Osteocyte (in vitro differentiated cells): ENCODE results near the gene PGS1. TPM values are rescaled to one million over a fixed set of nuclear protein-coding genes. Genes with fewer than 3 reads are reported as not detected.

Experiments used
- DNase-seq: peaks from one replicate; pipeline ENCODE4 v3.0.0; 2021; ENCODE audit warnings: mixed read lengths; ENCODE audit not compliant: unreplicated experiment; ENCODE audit errors: extremely low spot score
- H3K27ac Mint-ChIP-seq: one replicate; pipeline ENCODE4 v1.8.0; 2021; ENCODE audit warnings: mild to moderate bottlenecking, mixed read lengths; ENCODE audit not compliant: unreplicated experiment
- H3K27me3 Mint-ChIP-seq: one replicate; pipeline ENCODE4 v1.8.0; 2021; ENCODE audit warnings: mixed read lengths; ENCODE audit not compliant: unreplicated experiment
- H3K36me3 Mint-ChIP-seq: one replicate; pipeline ENCODE4 v1.8.0; 2021; ENCODE audit warnings: mixed read lengths; ENCODE audit not compliant: unreplicated experiment
- H3K4me1 Mint-ChIP-seq: one replicate; pipeline ENCODE4 v1.8.0; 2021; ENCODE audit warnings: mixed read lengths; ENCODE audit not compliant: unreplicated experiment
- H3K4me3 Mint-ChIP-seq: one replicate; pipeline ENCODE4 v1.8.0; 2021; ENCODE audit warnings: mild to moderate bottlenecking, moderate library complexity, mixed read lengths; ENCODE audit not compliant: unreplicated experiment
- H3K9me3 Mint-ChIP-seq: one replicate; pipeline ENCODE4 v1.8.0; 2021; ENCODE audit warnings: mixed read lengths; ENCODE audit not compliant: unreplicated experiment
- CTCF ChIP-seq: fragments of 200-600 bp; sonication (generic); IDR thresholded peaks from 2 replicates; pipeline ENCODE4 v1.5.0; 2021; ENCODE audit warnings: antibody characterized with exemption, mild to moderate bottlenecking, moderate library complexity
- total RNA-seq: library from RNA; stranded (reverse); gene quantifications from 2 replicates; pipeline ENCODE4 v1.2.1, GENCODE V29; 2021

The PGS1 gene
- total RNA-seq, 1 donor from 2014 or later: 53.0 TPM

DNA sequence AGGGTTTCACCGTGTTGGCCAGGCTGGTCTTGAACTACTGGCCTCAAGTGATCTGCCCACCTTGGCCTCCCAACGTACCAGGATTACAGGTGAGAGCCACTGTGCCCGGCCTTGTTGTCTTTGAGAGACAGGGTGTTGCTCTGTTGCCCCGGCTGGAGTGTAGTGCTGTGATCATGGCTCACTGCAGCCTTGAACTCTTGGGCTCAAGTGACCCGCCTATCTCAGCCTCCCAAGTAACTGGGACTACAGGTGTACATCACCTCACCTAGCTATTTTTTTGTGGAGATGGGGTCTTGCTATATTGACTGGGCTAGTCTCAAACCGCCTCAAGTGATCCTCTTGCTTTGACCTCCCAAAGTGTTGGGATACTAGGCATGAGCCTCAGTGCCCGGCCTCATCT is 68.4 kb downstream of the PGS1 start:
- H3K4me1 Mint-ChIP-seq: no peaks in the 10 kb centered on the region
- TF ChIP-seq CTCF: no peak
- DNase-seq: no peak
- H3K4me3 Mint-ChIP-seq: no peak overlapping the region
- no peaks in the 10 kb centered on the region for H3K36me3 Mint-ChIP-seq
- no peak overlapping the region for H3K27ac Mint-ChIP-seq
- H3K27me3 Mint-ChIP-seq: peaks cover 2% of the 10 kb centered on the region
- no peaks in the 10 kb centered on the region for H3K9me3 Mint-ChIP-seq

GRCh38 chr17:78448356-78448993 is 70.0 kb downstream of the PGS1 start:
- peak; percentile 17 for TF ChIP-seq CTCF

GRCh38 chr17:78449983-78450595 is 71.6 kb downstream of the PGS1 start:
- DNase-seq: no peak
- no peak for TF ChIP-seq CTCF
- no peaks in the 10 kb centered on the region for H3K9me3 Mint-ChIP-seq
- H3K27ac Mint-ChIP-seq: no peak overlapping the region
- H3K27me3 Mint-ChIP-seq: no peaks in the 10 kb centered on the region
- H3K4me1 Mint-ChIP-seq: no peaks in the 10 kb centered on the region
- no peaks in the 10 kb centered on the region for H3K36me3 Mint-ChIP-seq
- H3K4me3 Mint-ChIP-seq: no peak overlapping the region

More at GRCh38 chr17:78448356-78448993, 70.0 kb downstream of the PGS1 start:
- Mint-ChIP-seq H3K36me3 (no peaks in the 10 kb centered on the region), H3K27me3 (peaks cover 2% of the 10 kb centered on the region), H3K27ac (no peak overlapping the region), H3K4me3 (no peak overlapping the region), H3K4me1 (no peaks in the 10 kb centered on the region), H3K9me3 (no peaks in the 10 kb centered on the region)
- DNase-seq: no peak

DNA sequence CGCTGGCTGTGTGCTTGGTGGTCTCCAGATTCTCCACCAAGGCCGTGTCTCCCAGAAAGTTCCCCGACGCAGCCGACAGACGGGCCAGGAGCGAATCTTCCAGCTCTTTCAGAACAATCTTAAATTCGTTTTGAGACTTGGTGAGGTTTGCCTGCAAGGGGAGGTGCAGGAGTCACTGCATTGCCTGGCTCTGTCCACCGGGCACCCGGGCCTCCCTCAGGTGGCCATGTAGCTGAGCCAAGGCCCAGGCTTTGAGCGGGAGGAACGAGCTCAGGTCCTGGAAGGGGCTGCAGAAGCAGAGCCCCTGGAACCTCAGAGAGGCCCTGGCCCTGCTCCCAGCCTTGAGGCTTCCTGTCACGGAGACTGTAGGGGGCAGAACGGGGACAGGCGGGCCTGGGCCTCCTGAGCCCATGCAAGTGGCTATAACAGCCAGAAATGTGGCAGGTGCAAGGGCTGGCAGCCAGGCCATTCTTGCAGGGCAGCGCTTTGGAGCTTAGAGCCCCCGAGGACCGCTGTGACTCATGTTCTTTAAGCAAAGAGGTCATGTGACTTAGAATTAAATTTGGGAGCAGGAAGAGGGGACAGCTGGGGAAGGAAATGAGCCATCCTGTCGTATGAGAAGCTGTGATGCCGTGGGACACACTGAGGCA is 72.4 kb downstream of the PGS1 start:
- no peaks in the 10 kb centered on the region for H3K36me3 Mint-ChIP-seq
- no peak for DNase-seq
- no peak for TF ChIP-seq CTCF
- no peaks in the 10 kb centered on the region for H3K4me1 Mint-ChIP-seq
- no peaks in the 10 kb centered on the region for H3K27me3 Mint-ChIP-seq
- no peak overlapping the region for H3K27ac Mint-ChIP-seq
- no peaks in the 10 kb centered on the region for H3K9me3 Mint-ChIP-seq
- no peak overlapping the region for H3K4me3 Mint-ChIP-seq

GRCh38 chr17:78451753-78452152 is 73.3 kb downstream of the PGS1 start:
- H3K4me3 Mint-ChIP-seq: no peak overlapping the region
- H3K27me3 Mint-ChIP-seq: no peaks in the 10 kb centered on the region
- H3K36me3 Mint-ChIP-seq: no peaks in the 10 kb centered on the region
- no peak for DNase-seq
- H3K27ac Mint-ChIP-seq: no peak overlapping the region
- H3K4me1 Mint-ChIP-seq: no peaks in the 10 kb centered on the region
- TF ChIP-seq CTCF: no peak
- H3K9me3 Mint-ChIP-seq: no peaks in the 10 kb centered on the region
